ENCODE results near the gene TUBD1. TPM values are rescaled to one million over a fixed set of nuclear protein-coding genes. Genes with fewer than 3 reads are reported as not detected.

TUBD1 gene
- total and polyA plus RNA-seq, 7 donors = 4.7 to 8.8 (median 6.5) TPM

GRCh38 chr17:59828478-59828760 lies 64.3 kb downstream of the TUBD1 start:
- Histone ChIP-seq H3K27ac (peak overlapping the region; percentile 79), H3K27me3 (ENCODE audit: insufficient read depth in 3 of 3, low read length in 2 of 3) (no peaks in the 10 kb centered on the region), H3K36me3 (ENCODE audit: insufficient read depth in 1 of 2, low read depth in 1 of 2) (peaks cover 0 to 2% of the 10 kb centered on the region in 2 donors), H3K9me3 (no peaks in the 10 kb centered on the region), H3K4me3 (peak overlapping the region; percentile 29), H3K4me1 (peaks cover 52% of the 10 kb centered on the region)
- 48 to 62% (median 61%) methylated on average over 2 of the region's 2 CpGs for WGBS, 3 donors
- TF ChIP-seq, protein P1, sequence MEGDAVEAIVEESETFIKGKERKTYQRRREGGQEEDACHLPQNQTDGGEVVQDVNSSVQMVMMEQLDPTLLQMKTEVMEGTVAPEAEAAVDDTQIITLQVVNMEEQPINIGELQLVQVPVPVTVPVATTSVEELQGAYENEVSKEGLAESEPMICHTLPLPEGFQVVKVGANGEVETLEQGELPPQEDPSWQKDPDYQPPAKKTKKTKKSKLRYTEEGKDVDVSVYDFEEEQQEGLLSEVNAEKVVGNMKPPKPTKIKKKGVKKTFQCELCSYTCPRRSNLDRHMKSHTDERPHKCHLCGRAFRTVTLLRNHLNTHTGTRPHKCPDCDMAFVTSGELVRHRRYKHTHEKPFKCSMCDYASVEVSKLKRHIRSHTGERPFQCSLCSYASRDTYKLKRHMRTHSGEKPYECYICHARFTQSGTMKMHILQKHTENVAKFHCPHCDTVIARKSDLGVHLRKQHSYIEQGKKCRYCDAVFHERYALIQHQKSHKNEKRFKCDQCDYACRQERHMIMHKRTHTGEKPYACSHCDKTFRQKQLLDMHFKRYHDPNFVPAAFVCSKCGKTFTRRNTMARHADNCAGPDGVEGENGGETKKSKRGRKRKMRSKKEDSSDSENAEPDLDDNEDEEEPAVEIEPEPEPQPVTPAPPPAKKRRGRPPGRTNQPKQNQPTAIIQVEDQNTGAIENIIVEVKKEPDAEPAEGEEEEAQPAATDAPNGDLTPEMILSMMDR (IDR thresholded peaks at IDR 0.05) = no peak
- intact Hi-C loops (cut with DNase I) = no loop called here
- no peak for DNase-seq
- ATAC-seq = no peak

- Histone ChIP-seq H3K27ac (peak overlapping the region; percentile 79), H3K27me3 (ENCODE audit: insufficient read depth in 3 of 3, low read length in 2 of 3) (no peaks in the 10 kb centered on the region), H3K4me3 (no peak overlapping the region), H3K4me1 (peaks cover 46% of the 10 kb centered on the region), H3K36me3 (ENCODE audit: insufficient read depth in 1 of 2, low read depth in 1 of 2) (peaks cover 0 to 2% of the 10 kb centered on the region in 2 donors), H3K9me3 (no peaks in the 10 kb centered on the region)
- TF ChIP-seq, protein P1 (IDR thresholded peaks at IDR 0.05) = no peak
- no peak for ATAC-seq
- 79 to 94% (median 91%) methylated on average over 5 of the region's 5 CpGs for WGBS, 3 donors
- DNase-seq = peak in 1 of 2 donors; percentile 35
- intact Hi-C loops (cut with DNase I) = no loop called here
Measured at GRCh38 chr17:59827721-59828477, 64.8 kb downstream of the TUBD1 start.

DNA sequence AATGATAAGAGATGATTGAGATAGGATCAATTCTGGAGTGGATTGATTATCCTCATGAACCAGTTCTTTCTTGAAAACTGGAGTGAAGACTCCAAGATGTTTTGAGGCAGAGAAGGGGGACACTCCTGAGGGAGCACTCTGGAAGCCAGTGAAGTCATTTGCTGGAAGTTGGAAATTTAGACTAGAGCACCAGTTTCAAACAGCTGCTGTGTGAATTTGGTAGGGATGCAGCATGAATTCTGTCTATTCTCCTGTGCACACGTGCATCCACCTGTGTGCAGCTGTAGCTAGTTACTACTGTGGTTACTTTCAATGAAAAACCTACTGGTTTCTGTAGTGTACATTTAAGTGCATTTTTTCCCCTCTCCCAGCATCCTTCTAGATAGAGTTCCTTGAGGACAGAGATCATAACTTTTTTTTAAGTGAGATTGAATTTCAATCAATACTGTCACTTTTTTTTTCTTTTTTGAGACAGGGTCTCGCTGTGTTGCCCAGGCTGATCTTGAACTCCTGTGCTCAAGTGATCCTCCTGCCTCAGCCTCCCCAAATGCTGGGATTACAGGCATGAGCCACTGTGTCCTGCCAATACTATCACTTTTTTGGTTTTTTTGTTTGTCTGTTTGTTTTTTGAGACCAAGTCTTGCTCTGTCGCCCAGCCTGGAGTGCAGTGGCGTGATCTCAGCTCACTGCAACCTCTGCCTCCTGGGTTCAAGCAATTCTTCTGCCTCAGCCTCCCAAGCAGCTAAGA lies 65.9 kb downstream of the TUBD1 start:
- Histone ChIP-seq H3K4me1 (peaks cover 37% of the 10 kb centered on the region), H3K4me3 (no peak overlapping the region), H3K27me3 (ENCODE audit: insufficient read depth in 3 of 3, low read length in 2 of 3) (no peaks in the 10 kb centered on the region), H3K36me3 (ENCODE audit: insufficient read depth in 1 of 2, low read depth in 1 of 2) (peaks cover 0 to 2% of the 10 kb centered on the region in 2 donors), H3K27ac (peak overlapping the region; percentile 82), H3K9me3 (no peaks in the 10 kb centered on the region)
- TF ChIP-seq, protein P1 (IDR thresholded peaks at IDR 0.05) = no peak
- DNase-seq (no peak), ATAC-seq (no peak)
- WGBS, 3 donors = 81 to 87% (median 81%) methylated on average over 4 of the region's 4 CpGs
- intact Hi-C loops (cut with DNase I) = no loop called here

- DNase-seq (peak in 1 of 2 donors; percentile 30), ATAC-seq (peak; percentile 87 to 94 (median 91))
- no peaks in the 10 kb centered on the region for H3K9me3 ChIP-seq
- TF ChIP-seq, protein P1 (IDR thresholded peaks at IDR 0.05) = no peak
- peak overlapping the region; percentile 82 for H3K27ac ChIP-seq
- no peaks in the 10 kb centered on the region for H3K27me3 ChIP-seq (ENCODE audit: insufficient read depth in 3 of 3, low read length in 2 of 3)
- intact Hi-C loops (cut with DNase I) = no loop called here
- peak overlapping the region; percentile 3 for H3K4me3 ChIP-seq
- peaks cover 37% of the 10 kb centered on the region for H3K4me1 ChIP-seq
- 51 to 72% (median 72%) methylated on average over 5 of the region's 5 CpGs for WGBS, 3 donors
- peaks cover 0 to 2% of the 10 kb centered on the region in 2 donors for H3K36me3 ChIP-seq (ENCODE audit: insufficient read depth in 1 of 2, low read depth in 1 of 2)
Measured at GRCh38 chr17:59825533-59826322, 67.0 kb downstream of the TUBD1 start.
